ENCODE data around the gene SERINC4.

Gene SERINC4

DNA sequence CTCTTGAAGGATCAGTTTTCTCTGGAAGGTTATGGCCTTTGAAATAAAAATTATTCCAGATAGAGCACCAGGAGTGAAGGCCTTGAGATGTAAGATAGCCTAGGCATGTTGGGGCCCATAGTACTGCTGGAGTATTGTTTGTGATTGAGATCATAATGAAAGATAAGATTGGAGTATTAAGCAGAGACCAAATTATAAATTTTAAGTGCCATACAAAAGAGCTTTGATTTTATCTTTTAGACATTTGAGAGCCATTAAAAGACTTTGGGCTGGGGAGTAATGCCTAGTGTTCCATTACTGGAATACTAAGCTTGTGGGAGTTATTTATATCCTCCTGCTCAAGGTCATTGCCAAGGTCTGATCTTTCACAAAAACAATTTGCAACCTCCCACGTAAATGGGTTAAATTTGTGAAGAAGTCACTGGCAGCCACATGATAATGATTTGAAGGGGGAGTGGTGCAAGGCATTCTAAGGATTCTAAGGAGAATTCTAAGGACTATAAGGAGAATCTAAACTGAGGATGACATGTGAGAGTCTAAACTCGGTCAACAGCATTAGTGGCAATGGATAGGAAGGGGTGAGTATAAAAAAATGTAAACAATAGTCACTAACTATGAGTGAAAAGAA, 36.1 kb downstream of the SERINC4 start:
- H3K4me3 ChIP-seq (ENCODE audit: low read depth, low read length) = no peak overlapping the region
- TF ChIP-seq, protein P1, sequence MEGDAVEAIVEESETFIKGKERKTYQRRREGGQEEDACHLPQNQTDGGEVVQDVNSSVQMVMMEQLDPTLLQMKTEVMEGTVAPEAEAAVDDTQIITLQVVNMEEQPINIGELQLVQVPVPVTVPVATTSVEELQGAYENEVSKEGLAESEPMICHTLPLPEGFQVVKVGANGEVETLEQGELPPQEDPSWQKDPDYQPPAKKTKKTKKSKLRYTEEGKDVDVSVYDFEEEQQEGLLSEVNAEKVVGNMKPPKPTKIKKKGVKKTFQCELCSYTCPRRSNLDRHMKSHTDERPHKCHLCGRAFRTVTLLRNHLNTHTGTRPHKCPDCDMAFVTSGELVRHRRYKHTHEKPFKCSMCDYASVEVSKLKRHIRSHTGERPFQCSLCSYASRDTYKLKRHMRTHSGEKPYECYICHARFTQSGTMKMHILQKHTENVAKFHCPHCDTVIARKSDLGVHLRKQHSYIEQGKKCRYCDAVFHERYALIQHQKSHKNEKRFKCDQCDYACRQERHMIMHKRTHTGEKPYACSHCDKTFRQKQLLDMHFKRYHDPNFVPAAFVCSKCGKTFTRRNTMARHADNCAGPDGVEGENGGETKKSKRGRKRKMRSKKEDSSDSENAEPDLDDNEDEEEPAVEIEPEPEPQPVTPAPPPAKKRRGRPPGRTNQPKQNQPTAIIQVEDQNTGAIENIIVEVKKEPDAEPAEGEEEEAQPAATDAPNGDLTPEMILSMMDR (IDR thresholded peaks at IDR 0.05; ENCODE audit: borderline replicate concordance, insufficient read depth, low read depth, low read length) = no peak

DNA sequence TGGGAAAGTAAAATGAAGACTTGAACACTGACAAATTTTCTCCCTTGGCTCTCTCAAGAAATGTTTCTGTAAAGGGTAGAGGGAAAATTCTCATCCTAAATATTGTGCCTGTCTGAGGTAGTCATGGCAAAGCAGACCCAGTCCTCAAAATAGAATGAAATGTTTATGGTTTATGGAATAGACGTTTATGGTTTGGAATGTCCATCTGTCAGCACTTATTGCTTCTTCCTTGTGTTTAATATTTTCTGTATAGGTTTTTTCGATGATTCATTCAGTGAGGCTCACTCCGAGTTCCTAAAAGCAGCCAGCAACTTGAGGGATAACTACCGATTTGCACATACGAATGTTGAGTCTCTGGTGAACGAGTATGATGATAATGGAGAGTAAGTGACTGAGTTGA, 37.2 kb downstream of the SERINC4 start:
- H3K4me3 ChIP-seq (ENCODE audit: low read depth, low read length) = no peak overlapping the region
- TF ChIP-seq, protein P1 (IDR thresholded peaks at IDR 0.05; ENCODE audit: borderline replicate concordance, insufficient read depth, low read depth, low read length) = no peak

GRCh38 chr15:43751885-43752284, 48.1 kb downstream of the SERINC4 start:
- H3K4me3 ChIP-seq (ENCODE audit: low read depth, low read length) = no peak overlapping the region
- TF ChIP-seq, protein P1 (IDR thresholded peaks at IDR 0.05; ENCODE audit: borderline replicate concordance, insufficient read depth, low read depth, low read length) = no peak

DNA sequence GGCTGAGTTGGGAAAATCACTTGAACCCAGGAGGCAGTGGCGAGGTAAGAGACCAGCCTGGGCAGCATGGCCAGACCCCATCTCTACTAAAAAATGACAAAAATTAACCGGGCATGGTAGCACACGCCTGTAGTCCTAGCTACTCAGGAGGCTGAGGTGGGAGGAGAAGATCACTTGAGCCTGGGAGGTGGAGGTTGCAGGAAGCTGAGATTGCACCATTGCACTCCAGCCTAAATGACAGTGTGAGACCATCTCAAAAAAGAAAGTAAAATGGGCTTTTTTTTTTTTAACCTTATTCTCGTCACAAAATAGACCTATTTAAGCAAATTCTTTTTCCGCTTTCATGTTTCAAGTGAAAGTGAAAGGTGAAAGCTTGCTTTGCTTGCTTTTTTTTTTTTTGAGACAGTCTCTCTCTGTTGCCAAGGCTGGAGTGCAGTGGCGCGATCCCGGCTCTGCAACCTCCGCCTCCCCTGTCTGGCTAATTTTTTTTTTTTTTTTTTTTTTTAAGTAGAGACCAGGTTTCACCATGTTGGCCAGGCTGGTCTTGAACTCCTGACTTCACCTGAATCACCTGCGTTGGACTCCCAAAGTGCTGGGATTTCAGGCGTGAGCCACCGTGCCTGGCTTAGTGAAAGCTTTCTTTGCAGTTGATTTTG, 50.2 kb downstream of the SERINC4 start:
- TF ChIP-seq, protein P1 (IDR thresholded peaks at IDR 0.05; ENCODE audit: borderline replicate concordance, insufficient read depth, low read depth, low read length) = no peak
- peak overlapping the region; percentile 23 for H3K4me3 ChIP-seq (ENCODE audit: low read depth, low read length)

DNA sequence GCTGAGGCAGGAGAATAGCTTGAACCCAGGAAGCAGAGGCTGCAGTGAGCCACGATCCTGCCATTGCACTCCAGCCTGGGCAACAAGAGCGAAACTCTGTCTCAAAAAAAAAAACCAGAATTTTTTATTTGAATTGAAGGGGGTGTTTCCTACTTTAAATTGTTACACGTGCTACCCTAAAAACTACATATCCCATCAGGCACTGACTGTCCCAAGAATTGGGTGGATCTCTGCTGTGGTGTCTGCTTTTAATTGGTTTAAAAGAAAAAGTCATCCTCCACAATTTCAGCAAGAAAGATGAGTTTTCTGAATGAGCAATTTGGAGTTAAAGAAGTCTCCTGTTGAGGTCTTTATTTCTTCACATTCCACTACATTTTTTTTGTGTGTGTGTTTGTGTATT, 51.6 kb downstream of the SERINC4 start:
- H3K4me3 ChIP-seq (ENCODE audit: low read depth, low read length) = no peak overlapping the region
- TF ChIP-seq, protein P1 (IDR thresholded peaks at IDR 0.05; ENCODE audit: borderline replicate concordance, insufficient read depth, low read depth, low read length) = no peak

DNA sequence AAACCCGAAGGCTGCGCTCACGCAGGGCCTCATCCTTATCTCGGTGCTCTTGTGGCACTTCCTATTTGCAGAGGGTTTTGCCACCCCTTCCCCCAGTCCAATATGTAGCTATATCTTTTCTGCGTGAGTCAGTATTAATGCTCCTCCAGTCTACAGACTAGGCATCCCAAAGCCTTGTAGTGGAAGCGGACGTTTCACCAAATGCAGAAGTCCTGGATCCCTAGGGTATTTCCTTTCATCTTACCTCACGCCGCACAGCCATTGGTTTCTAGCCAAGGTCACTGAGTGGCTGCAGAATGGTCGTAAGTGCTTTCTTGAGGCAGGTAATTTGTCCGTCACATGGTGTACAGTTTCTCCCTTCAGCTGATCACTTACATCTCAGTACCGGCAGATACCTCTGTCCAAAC, 53.1 kb downstream of the SERINC4 start:
- peak overlapping the region; percentile 89 for H3K4me3 ChIP-seq (ENCODE audit: low read depth, low read length)

DNA sequence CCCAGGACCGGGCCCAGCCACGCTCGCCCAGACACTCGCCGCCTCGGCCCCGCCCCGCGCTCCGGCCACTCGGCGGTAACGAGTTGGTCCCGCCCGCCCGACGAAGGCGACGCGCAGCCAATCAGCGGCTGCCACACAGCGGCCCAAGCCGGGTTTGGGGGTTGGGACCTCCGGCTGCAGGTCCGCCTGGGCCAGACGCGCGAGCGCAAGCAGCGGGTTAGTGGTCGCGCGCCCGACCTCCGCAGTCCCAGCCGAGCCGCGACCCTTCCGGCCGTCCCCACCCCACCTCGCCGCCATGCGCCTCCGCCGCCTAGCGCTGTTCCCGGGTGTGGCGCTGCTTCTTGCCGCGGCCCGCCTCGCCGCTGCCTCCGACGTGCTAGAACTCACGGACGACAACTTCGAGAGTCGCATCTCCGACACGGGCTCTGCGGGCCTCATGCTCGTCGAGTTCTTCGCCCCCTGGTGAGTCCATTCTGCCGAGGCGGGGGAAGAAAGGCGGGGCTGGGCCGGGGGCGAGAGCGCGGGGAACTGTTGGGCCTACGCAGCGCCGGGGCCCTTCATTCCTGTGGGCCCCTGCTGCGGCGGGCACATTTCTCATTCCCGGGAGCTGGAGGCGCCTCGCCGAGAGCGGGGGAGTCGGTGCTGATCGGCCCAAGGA, 53.6 kb downstream of the SERINC4 start, which contains the start of gene PDIA3:
PDIA3 (plus strand) TSS at position 194 of the 658 bp plus-strand sequence; CDS start at position 296, 102 bp downstream.
- H3K4me3 ChIP-seq (ENCODE audit: low read depth, low read length) = peak within 1 kb of the TSS; percentile 89

All from GM12875 (cell line).